Endothelial cell of umbilical vein (primary cell): Measurements from ENCODE around the gene FOXO6.

Source experiments
- CTCF ChIP-seq, 2 donors: IDR thresholded peaks; 1 replicate in 1 of 2; 2 replicates in 1 of 2; pipeline ENCODE4 v1.5.1; 2011; ENCODE audit warnings: low read length in 2 of 2, mild to moderate bottlenecking in 2 of 2, moderate library complexity in 2 of 2, control low read depth in 1 of 2, inconsistent platforms in 1 of 2, low read depth in 1 of 2; ENCODE audit not compliant: insufficient read depth in 1 of 2; ENCODE audit errors: extremely low read depth in 1 of 2
- GATA2 ChIP-seq: IDR thresholded peaks from 2 replicates; pipeline ENCODE4 v1.7.0; 2011; ENCODE audit warnings: low read depth, mild to moderate bottlenecking, moderate library complexity, mixed read lengths, low read length; ENCODE audit not compliant: insufficient read length, insufficient read depth

DNA sequence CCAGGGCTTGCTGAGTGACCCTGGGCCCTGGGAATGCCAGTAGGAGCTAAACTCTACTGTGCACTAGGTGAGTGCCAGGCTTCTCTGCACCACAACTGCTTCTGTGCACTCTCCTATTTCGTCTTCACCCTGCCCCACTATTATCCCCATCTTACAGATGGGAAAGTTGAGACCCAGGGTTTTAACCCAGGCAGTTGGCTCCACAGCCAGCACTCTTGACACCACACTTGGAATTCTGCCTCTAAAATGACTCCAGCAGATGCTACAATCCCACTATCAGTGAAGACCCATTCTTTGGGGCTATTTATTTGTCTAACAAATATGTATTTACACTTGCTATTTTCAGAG lies 56.1 kb downstream of the FOXO6 start:
- TF ChIP-seq CTCF (IDR thresholded peaks at IDR 0.05; ENCODE audit: extremely low read depth in 1 of 2, insufficient read depth in 1 of 2, low read depth in 1 of 2, low read length in 2 of 2) (no peak), GATA2 (no peak)
